ENCODE data around the gene RNF227.

The RNF227 gene

DNA sequence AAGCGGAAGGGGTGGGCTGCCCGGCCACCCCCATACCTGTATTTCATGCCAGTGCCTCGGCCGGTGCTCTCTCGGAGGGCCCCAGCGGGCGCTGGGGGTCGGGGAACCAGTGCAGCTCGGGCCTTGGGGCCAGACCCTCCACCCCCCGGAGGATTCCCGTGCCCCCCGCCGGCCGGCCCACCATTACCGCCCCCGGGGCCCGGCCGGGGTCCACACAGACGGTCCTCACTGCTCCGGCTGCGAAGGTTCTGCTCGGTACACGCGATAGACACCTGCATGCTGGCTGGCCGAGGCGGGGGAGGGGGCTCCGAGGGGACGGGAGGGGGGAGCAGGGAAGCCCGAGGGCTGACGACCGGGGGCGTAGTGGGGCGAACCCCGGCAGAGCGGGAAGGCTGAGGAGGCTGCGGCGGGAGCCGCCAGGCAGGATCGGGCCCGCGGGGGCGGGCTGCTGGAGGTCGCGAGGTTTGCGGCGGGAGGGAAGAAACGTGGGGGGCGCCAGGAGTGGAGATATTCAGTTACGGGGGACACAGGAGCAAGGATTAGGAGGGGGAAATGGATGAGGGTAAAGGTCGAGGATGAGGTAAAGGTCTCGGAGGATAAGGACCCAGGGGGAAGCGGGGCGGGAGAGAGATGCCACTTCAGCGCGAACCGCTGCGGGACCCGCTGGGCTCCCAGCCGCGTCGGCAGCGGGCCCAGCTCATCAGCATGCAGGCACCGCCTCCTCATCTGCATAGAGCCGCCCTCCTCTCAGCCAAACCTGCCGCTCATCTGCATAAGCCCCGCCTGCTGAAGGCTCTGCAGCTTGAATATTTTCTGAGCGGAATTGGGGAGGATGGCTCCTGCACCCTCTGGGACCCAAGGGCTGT lies 13.3 kb upstream of the RNF227 start, which contains the start of gene KCNAB3:
TSS of gene KCNAB3 (minus strand) at position 699 of the 866 bp plus-strand sequence. CDS start at position 278, 421 bp downstream.
- peak; percentile 66 for DNase-seq

DNA sequence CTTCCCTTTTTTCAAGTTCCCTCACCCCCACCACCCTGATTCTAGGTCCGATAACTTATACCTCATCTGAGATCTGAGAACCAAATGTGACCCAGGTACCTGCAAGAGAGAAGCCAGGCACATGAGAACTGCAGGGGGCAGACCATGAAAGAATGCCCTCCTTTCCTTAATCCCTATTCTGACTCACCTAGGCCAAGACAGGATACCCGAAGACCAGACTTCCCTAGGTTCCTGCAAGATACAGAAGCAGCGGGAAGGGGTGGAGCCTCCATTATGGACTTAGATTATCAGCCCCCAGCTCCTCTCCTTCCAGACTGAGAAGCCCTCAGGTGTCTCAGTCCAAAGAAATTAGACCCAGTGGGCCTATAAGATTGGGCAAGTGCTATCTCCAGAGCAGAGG lies 11.5 kb upstream of the RNF227 start:
- DNase-seq = peak; percentile 29

DNA sequence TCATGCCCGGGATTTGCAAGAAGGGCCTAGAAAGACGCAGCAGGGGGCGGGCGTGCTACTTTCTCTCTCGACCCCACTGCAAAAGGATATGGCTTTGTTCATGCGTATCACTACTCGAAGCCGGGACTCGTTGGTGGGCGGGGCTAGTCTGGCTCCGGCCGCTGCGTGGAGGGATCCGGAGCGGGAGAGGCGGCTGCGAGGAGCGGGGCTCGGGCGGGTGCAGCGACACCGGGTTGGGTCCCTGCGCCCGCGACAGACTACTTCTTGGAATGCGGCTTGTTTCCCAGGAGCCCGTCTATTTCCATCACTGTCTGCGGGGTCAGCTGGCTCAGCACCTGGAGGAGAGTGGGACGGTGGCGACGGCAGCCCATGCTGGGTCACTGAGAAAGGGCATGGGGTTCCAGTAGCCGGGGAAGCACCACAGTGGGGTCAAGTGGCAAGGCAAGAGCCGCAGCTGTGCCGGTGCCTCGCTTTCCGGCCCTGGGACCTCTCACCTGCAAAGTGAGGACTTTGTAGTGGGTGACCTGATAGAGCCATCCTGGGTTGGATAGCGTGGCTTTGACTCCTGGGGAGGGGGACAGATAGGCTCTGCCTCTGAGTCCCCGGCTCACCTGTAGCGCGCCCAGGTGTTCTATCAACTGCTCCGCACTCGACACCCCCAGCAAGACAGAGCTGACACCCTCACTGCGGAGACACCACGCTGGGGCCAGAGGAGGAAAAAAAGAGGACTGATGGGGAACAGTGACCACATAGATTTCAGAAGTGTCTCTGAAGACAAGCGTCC lies 6.9 kb upstream of the RNF227 start:
- no peak for DNase-seq

GRCh38 chr17:7922269-7922844 lies 6.3 kb upstream of the RNF227 start:
- DNase-seq = no peak

DNA sequence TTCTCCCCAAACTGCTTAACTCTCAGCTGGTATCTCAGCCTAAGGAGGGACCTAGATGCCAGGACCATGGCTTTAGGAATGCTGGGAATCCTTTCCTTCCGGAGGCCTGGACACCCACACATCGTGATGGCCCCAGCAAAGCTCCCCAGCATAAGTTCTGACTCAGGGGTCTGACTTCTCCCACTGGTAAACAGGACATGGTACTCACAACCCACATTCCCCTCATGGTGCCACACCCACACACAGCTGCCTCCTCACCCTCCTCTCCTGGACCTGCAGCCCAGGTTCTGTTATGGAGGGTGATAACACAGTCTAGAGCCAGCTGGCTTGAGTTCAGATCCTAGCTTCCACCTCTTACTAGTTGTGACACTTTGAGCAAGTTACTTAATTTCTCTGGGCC lies 719 bp upstream of the RNF227 start:
- DNase-seq = no peak

GRCh38 chr17:7916385-7916682 lies 245 bp upstream of the RNF227 start:
- DNase-seq = no peak

GRCh38 chr17:7915179-7915610 lies 894 bp downstream of the RNF227 start:
- no peak for DNase-seq

- peak; percentile 81 for DNase-seq
These were observed 3.1 kb downstream of the RNF227 start for GRCh38 chr17:7912927-7913524.

- DNase-seq = no peak
These were observed 5.0 kb downstream of the RNF227 start for GRCh38 chr17:7911116-7911515.

DNA sequence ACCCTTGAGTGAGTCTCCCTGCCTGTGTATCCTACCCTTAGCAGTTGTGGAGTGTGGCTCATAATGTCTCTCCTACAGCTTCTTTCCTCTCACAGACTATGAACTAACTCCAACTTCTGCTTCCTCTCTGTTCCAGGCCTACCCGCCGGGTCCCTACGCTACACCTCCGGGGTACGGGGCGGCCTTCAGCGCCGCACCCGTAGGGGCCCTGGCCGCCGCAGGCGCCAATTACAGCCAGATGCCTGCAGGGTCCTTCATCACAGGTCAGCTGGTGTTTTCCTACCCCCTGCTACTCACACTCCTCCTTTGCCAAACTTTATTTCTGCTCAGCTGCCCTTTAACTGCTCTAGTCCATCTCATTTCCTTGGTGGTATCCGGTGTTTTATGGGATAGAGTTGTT lies 5.4 kb downstream of the RNF227 start:
- DNase-seq = no peak

- no peak for DNase-seq
These were observed 5.8 kb downstream of the RNF227 start for GRCh38 chr17:7910281-7910680.

DNA sequence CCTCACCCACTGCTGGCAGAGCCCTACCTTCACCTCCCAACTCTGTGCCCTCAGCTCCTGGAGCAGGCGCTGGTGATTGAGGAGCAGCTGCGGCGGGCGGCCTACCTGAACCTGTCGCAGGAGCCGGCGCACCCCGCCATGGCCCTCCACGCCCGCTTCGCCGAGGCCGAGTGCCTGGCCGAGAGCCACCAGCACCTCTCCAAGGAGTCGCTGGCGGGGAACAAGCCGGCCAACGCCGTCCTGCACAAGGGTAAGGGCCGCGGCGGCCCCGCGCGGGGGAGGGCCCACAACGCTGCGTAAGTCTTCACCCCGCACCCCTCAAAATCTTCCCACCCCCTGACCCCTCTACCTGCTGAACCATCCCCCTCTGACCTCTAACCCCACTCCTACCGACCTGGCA lies 7.0 kb downstream of the RNF227 start:
- DNase-seq = no peak

DNA sequence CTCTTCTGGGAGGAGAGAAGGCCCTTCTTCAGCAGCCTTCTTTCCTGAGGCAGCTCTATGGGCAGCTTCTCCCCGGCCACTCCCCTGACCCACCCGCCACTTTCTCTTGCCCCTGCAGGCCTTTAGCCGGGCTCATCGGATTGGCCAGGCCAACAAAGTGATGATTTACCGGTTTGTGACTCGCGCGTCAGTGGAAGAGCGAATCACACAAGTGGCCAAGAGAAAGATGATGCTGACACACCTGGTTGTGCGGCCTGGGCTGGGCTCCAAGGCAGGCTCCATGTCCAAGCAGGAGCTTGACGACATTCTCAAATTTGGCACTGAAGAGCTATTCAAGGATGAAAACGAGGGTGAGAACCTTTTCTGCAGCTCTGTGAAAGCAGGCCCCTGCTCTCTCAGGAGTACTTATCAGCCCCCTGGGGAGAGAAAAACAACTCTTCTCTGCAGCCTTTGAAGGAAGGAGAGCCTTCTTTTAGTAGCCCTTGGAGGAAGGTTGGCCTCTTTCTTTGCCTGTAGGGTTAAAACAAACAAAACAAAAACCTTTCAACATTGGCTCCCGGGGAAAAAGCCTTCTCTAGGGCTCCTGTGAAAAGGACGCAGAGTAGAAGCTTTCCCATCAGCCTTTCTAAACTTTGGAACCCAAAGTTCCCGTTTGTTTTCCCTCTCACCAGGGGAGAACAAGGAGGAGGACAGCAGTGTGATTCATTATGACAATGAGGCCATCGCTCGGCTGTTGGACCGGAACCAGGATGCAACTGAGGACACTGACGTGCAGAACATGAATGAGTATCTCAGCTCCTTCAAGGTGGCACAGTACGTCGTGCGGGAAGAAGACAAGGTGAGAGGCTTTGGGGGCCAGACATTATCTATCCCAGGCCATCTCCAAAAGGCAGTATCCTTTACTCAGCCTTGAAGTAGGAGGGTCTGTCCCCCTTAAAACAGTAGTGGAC lies 12.7 kb downstream of the RNF227 start:
- no peak for DNase-seq

DNA sequence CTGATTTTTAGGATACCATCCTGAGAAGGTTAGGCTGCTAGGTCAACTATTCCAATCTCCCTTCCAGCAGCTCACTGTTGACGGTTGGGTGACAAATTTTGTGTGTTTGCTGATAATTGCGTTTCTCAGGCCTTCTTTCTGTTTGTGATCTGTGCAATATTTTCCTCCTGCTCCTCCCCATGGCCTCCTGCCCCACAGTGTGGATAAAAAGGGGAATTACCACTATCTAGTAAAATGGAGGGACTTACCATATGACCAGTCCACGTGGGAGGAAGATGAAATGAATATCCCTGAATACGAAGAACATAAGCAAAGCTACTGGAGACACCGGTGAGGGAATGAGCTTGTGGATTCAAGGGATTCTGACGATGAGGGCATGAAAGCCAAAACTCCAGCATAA lies 18.3 kb downstream of the RNF227 start:
- peak; percentile 55 for DNase-seq

DNA sequence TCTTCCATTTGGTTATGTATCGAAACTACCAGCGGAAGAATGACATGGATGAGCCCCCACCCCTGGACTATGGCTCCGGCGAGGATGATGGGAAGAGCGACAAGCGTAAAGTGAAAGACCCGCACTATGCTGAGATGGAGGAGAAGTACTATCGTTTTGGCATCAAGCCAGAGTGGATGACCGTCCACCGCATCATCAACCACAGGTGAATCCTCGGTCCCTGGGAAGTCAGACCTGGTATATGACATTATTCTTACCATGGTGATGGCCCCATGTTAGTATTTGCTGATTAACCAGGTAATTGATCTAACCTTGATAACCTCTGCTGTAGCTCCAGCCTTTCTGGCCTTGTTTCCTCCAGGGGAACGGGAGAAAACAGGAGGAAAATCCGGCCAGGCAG lies 19.0 kb downstream of the RNF227 start:
- DNase-seq = no peak

DNA sequence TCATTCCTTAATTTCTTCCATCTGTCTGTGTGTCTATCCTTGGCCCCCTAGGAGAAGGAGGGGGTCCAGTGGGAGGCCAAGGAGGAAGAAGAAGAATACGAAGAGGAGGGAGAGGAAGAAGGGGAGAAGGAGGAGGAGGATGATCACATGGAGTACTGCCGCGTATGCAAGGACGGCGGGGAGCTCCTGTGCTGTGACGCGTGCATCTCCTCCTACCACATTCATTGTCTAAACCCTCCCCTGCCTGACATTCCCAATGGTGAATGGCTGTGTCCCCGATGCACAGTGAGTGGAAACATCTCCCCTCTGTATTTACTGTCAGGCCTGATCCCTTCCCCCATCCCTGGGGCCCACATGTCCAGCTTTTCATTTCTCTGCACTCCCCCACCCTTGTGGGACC lies 21.2 kb downstream of the RNF227 start:
- DNase-seq = no peak

DNA sequence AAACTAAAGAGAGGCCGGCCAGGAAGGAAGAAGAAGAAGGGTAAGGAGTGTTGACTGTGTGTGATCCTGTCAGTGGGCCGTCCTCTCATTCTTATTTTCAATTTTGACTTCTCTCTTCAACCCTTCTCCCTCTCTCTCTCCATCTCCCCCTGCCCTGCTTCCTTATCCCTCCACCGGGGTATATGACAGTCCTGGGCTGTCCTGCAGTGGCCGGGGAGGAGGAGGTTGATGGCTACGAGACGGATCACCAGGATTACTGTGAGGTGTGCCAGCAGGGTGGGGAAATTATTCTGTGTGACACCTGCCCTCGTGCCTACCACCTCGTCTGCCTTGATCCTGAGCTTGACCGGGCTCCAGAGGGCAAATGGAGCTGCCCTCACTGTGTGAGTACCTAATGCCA lies 21.9 kb downstream of the RNF227 start:
- DNase-seq = no peak

DNA sequence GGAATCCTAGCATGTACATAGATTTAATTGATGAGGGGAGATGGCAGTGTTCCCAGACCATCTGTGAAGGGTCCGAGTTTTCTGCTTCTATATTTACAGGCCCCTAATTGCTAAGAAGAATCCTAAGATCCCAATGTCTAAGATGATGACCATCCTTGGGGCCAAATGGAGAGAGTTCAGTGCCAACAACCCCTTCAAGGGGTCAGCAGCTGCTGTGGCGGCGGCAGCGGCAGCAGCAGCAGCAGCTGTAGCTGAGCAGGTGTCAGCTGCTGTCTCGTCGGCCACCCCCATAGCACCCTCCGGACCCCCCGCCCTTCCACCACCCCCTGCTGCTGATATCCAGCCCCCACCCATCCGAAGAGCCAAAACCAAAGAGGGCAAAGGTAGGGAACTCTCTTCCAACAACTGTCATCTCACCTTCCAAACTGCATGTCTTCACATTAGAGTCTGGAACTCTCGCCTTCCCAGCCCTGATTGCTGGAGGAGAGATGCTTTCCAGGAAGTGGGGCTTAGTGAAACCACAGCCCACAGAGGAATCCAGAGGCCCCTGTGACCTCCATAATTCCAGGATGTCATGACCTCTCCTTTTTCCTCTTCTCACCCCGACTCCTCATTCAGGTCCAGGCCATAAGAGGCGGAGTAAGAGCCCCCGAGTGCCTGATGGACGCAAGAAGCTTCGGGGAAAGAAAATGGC lies 22.8 kb downstream of the RNF227 start:
- no peak for DNase-seq

DNA sequence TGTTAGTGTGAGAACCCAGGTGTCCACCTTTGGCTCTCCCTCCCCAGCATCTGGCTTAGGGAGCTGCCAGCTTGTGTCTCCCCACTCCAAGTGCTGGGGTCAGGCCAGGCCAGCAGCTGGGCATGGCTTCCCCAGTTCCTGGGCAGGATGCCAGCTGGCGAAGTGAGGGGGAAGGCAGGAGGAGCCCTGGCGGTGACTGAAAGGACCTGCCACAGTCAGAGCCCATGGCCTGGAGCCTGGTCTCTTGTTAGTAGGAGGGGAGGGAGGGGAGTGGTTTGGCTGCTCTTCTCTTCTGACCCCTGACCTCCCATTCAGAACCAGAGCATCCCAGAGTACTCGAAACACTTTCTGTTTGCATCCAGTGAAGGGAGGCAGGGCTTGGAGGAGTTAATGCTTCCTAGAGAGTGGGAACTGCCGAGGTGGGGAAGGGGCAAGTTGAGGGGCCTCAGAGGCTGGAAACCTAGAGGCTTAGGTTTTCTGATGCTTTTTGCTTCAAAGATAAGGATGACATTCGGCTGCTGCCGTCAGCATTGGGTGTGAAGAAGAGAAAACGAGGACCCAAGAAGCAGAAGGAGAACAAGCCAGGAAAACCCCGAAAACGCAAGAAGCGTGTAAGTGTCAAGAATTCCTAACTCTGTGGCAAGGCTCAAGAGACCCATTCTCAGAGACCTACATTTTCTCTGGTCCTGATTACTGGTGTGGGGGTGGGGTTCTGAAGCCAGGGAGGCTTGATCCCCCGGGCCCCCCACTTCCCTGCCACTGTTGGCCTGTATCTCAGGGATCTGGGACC lies 26.7 kb downstream of the RNF227 start:
- peak; percentile 72 for DNase-seq

DNA sequence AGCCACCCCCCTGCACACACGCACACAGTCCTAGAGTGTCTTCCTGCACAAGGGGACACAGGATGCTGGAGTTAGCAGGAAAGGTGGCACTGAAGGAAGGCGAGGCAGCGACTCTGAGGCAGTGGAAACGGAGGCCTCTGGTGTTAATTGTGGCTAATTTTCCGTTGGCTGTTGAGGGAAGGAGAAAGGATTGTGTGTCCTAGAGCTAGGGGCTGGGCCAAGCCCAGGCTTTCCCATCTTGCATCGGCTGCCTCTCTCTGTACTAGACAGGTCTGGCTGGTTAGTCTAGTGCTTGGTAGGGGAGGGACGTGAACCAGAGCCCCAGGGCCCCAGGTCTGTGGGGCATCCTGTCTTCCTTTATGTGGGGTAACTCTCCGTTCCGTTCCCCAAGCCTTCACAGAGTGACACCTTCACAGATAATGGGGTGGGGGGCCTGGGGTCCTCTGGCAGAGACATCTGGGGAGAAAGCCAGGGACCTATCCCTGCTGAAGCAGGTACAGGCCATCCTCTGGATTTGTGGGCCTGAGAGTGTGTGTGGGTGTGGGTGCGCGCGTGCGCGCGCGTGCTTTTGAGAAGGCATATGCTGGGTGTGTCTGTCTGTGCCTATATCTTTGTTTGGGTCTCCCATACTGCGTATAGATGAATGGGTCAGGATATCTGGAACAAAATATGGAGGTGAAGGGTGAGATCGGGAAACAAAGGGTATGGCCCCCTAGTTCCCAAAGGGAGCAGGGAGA lies 27.7 kb downstream of the RNF227 start, which contains the start of gene CHD3:
TSS of gene CHD3 (plus strand) at position 606 of the 737 bp plus-strand sequence. CDS start 212 bp downstream, outside the sequence.
- DNase-seq = peak; percentile 28
